ENCODE measurements around the gene GAL.

The GAL gene

GRCh38 chr11:68659158-68659921, 25.0 kb upstream of the GAL start:
- no peak for DNase-seq (ENCODE audit: low spot score)

- DNase-seq (ENCODE audit: low spot score), result no peak
Measured at GRCh38 chr11:68660066-68660810, 24.1 kb upstream of the GAL start.

GRCh38 chr11:68661014-68661413, 23.3 kb upstream of the GAL start:
- DNase-seq (ENCODE audit: low spot score), result no peak

GRCh38 chr11:68661697-68662603, 22.4 kb upstream of the GAL start:
- no peak for DNase-seq (ENCODE audit: low spot score)

GRCh38 chr11:68663482-68664010, 20.8 kb upstream of the GAL start:
- DNase-seq (ENCODE audit: low spot score), result no peak

GRCh38 chr11:68664141-68664540, 20.2 kb upstream of the GAL start:
- no peak for DNase-seq (ENCODE audit: low spot score)

GRCh38 chr11:68664906-68665305, 19.4 kb upstream of the GAL start:
- DNase-seq (ENCODE audit: low spot score), result no peak

GRCh38 chr11:68665436-68665835, 18.9 kb upstream of the GAL start:
- no peak for DNase-seq (ENCODE audit: low spot score)

- DNase-seq (ENCODE audit: low spot score), result no peak
Measured at GRCh38 chr11:68666849-68667248, 17.5 kb upstream of the GAL start.

- DNase-seq (ENCODE audit: low spot score), result no peak
Measured at GRCh38 chr11:68667511-68668500, 16.5 kb upstream of the GAL start.

- DNase-seq (ENCODE audit: low spot score), result no peak
Measured at GRCh38 chr11:68669301-68670090, 14.8 kb upstream of the GAL start.

GRCh38 chr11:68670208-68670992, 13.9 kb upstream of the GAL start:
- DNase-seq (ENCODE audit: low spot score), result no peak

- DNase-seq (ENCODE audit: low spot score), result no peak
Measured at GRCh38 chr11:68673306-68673945, 10.9 kb upstream of the GAL start.

GRCh38 chr11:68673991-68674390, 10.4 kb upstream of the GAL start:
- no peak for DNase-seq (ENCODE audit: low spot score)

- DNase-seq (ENCODE audit: low spot score), result no peak
Measured at GRCh38 chr11:68674461-68674860, 9.9 kb upstream of the GAL start.

- peak; percentile 88 for DNase-seq (ENCODE audit: low spot score)
Measured at GRCh38 chr11:68677432-68677831, 6.9 kb upstream of the GAL start.

GRCh38 chr11:68678031-68678441, 6.3 kb upstream of the GAL start:
- DNase-seq (ENCODE audit: low spot score), result no peak

GRCh38 chr11:68680541-68681231, 3.7 kb upstream of the GAL start:
- no peak for DNase-seq (ENCODE audit: low spot score)

Measured in RKO (cell line).